GM12872 (cell line): ENCODE measurements around the gene PARP3.

ENCODE experiments used
- TF ChIP-seq, protein P1 (sequence below): IDR thresholded peaks from 3 replicates; pipeline ENCODE4 v1.5.1; 2011; ENCODE audit warnings: low read depth, mild to moderate bottlenecking, low read length, moderate library complexity; ENCODE audit not compliant: insufficient read depth

The PARP3 gene

GRCh38 chr3:51932471-51933370 lies 9.4 kb upstream of the PARP3 start:
- TF ChIP-seq, protein P1, sequence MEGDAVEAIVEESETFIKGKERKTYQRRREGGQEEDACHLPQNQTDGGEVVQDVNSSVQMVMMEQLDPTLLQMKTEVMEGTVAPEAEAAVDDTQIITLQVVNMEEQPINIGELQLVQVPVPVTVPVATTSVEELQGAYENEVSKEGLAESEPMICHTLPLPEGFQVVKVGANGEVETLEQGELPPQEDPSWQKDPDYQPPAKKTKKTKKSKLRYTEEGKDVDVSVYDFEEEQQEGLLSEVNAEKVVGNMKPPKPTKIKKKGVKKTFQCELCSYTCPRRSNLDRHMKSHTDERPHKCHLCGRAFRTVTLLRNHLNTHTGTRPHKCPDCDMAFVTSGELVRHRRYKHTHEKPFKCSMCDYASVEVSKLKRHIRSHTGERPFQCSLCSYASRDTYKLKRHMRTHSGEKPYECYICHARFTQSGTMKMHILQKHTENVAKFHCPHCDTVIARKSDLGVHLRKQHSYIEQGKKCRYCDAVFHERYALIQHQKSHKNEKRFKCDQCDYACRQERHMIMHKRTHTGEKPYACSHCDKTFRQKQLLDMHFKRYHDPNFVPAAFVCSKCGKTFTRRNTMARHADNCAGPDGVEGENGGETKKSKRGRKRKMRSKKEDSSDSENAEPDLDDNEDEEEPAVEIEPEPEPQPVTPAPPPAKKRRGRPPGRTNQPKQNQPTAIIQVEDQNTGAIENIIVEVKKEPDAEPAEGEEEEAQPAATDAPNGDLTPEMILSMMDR = no peak

DNA sequence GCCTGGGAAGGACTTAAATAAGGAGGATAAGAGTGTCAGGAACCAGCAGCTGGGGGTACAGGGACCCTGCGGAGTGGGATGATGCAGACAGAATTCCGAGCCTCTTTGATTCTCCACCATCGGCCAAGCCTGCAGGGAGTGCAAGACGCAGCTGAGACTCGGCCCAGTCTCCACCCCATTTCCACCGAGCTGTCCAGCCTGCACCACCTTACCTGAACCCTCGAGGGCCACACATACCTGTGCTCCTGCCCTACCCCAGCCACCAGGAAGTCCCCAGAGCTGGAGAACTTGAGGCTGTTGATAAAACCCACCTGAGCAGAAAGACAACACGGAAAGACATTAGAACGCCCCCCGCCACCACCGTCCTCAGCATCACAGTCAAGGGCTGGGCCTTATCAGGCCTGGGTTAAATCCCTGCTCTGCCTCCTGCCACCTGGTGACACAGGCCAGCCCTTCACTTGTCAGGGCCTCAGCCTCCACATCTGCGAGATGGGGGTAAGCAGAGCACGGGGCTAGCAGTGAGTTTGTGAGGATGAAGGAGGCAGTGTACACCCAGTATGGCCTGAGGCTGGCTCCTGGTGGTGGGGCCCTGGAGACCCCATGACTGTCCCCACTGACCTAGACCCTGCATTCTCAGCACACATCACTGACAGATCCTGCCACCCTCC lies 8.6 kb upstream of the PARP3 start:
- TF ChIP-seq, protein P1 = no peak

DNA sequence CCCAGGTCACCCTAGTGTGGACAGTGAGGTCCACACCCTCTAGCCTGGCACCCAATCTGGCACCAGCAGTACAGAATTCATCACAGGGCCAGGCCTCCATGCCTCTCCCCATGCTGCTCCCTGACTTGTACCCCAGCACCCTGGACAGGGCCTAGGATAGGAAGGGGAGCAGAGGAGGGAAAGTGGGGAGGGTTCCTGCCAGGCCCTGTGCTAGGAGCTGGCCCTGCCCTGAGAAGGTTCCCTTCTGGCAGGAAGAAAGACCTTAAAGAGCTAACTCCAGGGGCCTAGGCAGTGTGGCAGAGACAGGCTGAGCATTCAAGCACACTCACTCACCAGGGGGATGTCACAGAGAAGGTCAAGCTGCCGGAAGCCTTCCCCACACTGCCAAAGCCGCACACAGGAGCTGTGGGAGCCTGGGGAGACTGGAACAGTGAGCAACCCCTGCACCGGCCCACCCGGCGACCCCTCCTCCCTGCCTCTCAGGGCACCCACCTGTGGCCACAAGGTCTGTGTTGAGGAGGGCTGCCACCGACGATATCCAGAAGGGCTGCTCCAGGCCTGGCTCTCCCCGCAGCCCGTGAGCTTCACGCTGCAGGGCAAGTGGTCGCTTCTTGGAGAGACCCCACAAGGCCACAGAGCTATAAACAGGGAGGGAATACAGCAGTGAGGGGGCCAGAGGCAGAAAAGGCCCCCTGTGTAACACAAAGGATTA lies 7.9 kb upstream of the PARP3 start:
- TF ChIP-seq, protein P1 = no peak

- TF ChIP-seq, protein P1 = no peak
Measured at GRCh38 chr3:51934991-51935885, 6.9 kb upstream of the PARP3 start.

- TF ChIP-seq, protein P1 = no peak
Measured at GRCh38 chr3:51935886-51936755, 6.0 kb upstream of the PARP3 start.

DNA sequence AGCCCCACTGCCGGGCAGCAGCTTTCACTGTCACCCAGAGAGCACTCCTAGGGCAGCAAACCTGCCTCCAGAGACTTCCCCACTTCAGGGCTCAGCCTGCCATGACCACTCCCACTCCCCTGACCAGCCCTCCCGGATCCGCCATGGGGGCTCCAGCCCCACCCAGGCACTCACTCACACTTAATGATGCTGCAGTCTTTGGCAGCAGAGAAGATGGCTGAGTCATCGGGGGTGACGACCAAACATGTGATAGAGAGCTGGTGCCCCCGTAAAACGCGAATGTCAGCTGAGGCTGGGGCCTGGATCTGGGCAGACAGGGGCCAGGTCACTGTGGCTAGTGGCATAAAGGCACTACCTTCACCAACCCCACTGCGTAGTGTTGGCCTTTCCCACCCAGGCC lies 5.1 kb upstream of the PARP3 start:
- TF ChIP-seq, protein P1 = no peak
